HG02840 (cell line): ENCODE measurements around the gene ELK4.

Source experiments
- ATAC-seq: cut with Tn5 transposase; IDR thresholded peaks from one replicate; pipeline ENCODE4 v1.9.1; 2021; ENCODE audit warnings: mild to moderate bottlenecking, moderate library complexity, moderate number of reproducible peaks; ENCODE audit not compliant: unreplicated experiment, low FRiP score

The ELK4 gene

GRCh38 chr1:205631768-205632668 lies at the start of gene ELK4:
Gene ELK4, minus strand, starts transcription at chr1:205632011. Its CDS starts 8,129 bp downstream, at chr1:205623882.
- peak; percentile 83 for ATAC-seq

GRCh38 chr1:205681364-205681763 lies 49.6 kb upstream of the ELK4 start:
- ATAC-seq = no peak

GRCh38 chr1:205680073-205680851 lies 48.5 kb upstream of the ELK4 start, which contains the start of gene SLC45A3:
Gene SLC45A3, minus strand, starts transcription at chr1:205680509. Its CDS starts 15,853 bp downstream, at chr1:205664656.
- ATAC-seq = no peak

- ATAC-seq = no peak
Measured at GRCh38 chr1:205678286-205679111, 46.7 kb upstream of the ELK4 start.

- ATAC-seq = no peak
Measured at GRCh38 chr1:205677167-205677566, 45.4 kb upstream of the ELK4 start.

- ATAC-seq = no peak
Measured at GRCh38 chr1:205676597-205676996, 44.8 kb upstream of the ELK4 start.

GRCh38 chr1:205676002-205676401 lies 44.2 kb upstream of the ELK4 start:
- ATAC-seq = no peak

- ATAC-seq = no peak
Measured at GRCh38 chr1:205675247-205675646, 43.4 kb upstream of the ELK4 start.

- no peak for ATAC-seq
Measured at GRCh38 chr1:205672970-205673369, 41.2 kb upstream of the ELK4 start.

GRCh38 chr1:205672395-205672889 lies 40.6 kb upstream of the ELK4 start:
- ATAC-seq = no peak

- no peak for ATAC-seq
Measured at GRCh38 chr1:205670611-205671430, 39.0 kb upstream of the ELK4 start.

- no peak for ATAC-seq
Measured at GRCh38 chr1:205670150-205670446, 38.3 kb upstream of the ELK4 start.

GRCh38 chr1:205669341-205670149 lies 37.7 kb upstream of the ELK4 start:
- ATAC-seq = no peak

- no peak for ATAC-seq
Measured at GRCh38 chr1:205668951-205669340, 37.1 kb upstream of the ELK4 start.

- ATAC-seq = no peak
Measured at GRCh38 chr1:205667909-205668643, 36.3 kb upstream of the ELK4 start.

GRCh38 chr1:205666372-205667166 lies 34.8 kb upstream of the ELK4 start:
- ATAC-seq = no peak
